HG03432 (cell line): Measurements from ENCODE around the gene GBF1.

ENCODE experiments used
- ATAC-seq: cut with Tn5 transposase; IDR thresholded peaks from one replicate; pipeline ENCODE4 v1.9.1; 2021; ENCODE audit warnings: mild to moderate bottlenecking, moderate library complexity; ENCODE audit not compliant: unreplicated experiment

The GBF1 gene

DNA sequence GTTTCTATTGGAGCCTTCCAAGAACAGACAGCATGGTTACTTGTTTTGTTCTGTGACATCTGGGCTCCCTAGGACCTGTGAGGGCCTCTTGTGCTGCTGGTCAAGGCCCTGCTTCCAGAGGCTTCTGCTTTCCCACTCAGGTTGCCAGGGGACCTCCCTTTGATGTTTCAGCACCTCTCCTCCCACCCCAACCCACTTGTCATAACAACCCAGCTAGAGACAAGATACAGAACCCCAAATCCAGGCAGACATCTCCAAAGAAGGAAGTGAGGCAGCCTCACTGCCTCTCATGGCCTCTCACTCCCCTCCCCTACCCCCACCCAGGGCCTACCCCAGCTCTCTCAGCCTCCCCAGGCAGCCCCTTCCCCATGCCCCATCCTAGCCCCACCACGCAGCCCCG, 161.5 kb downstream of the GBF1 start:
- no peak for ATAC-seq

- ATAC-seq = no peak
Observed at GRCh38 chr10:102407425-102408130, 162.2 kb downstream of the GBF1 start.

DNA sequence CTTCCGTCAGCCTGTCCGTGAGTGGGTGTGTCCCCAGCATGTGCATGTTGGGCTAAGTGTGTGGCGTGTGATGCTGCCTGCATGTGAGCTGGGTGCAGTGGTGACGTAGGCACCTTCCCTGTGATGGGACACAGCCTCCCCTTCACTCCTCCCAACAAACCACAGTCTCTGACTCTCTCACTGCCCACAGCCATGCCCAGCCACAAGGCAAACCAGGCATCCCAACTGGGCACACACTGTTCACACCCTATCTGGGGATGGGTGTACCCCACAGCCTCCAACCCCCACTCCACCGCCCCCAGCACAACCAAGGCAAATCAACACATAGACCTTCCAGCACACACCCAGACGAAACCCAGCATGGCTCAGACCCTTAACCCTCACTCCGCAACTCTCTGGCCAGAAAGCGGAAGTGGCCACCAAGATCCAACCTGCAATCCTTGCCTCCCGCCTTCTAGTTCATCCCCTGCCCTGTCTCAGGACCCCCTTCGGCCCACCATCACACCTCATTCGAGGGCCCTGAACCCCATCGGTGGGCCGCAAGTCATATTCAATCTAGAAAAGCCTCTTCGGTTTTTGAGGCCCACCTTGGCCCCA, 162.9 kb downstream of the GBF1 start:
- no peak for ATAC-seq

DNA sequence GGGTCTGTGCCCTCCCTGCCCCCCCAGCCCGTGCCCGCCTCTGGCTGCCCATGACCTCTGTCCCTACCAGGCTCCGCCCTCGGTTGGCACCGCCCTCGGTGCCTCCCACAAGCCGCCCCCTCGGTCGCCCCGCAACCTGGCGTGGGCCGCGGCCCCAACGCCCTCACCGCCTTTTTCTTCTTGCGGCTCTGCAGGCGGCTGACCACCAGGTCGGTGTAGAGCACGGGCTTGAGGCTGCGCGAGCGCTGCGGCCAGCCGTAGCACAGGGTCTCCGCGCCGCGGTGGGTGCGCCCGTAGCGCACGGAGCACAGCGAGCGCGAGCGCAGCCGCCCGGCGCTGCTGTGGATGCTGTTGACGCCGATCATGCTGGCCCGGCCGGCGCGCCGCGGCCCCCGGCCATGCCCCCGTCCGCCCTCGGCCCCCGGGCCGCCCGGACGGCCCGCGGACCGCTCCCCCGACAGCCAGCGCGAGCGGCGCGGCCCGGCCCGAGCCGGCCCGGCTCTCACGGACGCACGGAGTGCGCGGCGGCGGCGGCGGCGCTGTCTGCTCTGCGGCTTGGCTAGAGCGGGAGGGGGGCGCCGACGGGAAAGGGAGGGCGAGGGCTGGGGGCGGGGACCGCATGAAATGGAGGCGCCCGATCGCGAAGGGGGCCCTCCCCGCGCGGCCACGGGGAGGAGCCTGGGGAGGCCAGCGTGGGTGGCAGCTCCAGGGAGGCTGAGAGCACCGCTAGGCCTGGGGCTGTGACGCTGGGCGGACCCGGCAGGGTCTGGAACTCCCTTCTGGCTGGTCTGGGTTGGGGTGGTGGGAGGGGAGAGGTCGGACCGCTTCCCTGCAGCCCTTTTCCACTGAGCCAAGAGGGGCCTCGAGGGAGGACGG, 163.6 kb downstream of the GBF1 start:
- peak; percentile 44 for ATAC-seq

DNA sequence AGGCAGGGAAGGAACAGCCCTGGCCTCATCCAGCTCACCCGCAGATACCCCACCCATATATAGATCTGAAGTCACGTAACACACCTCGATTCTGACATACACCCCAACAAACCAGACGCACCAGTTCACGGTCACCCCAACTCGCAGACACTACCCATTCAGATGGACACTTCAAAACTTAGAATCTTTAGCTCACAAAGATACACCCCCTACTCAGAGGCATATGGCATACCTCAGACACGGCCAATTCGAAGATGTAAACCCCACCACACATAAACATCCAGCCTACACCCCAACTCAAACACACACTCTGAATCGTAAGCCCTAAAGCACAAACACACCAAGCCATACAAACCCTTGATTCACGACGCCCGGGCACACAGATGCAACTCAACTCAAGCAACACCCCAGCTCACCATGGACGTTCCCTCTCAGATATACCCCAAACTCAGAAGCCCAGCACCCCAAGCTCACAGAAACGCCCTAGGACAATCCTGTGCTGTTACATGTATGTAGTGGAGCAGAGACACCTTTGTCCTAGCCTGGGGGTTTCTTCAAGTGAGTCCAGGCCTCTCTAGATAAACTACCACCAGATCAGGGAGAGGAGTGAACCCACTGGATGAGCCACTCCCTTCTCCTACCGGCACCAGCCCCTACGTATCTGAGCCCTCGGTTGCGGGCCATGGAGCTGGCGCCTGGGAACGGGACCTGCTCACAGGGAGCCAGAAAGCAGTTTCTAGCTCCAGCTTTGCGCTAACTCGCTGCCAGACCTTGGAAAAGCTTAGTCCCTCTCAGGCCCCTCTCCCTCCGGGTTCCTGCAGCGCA, 164.5 kb downstream of the GBF1 start:
- ATAC-seq = no peak

- ATAC-seq = no peak
Observed at GRCh38 chr10:102410429-102411073, 165.2 kb downstream of the GBF1 start.

- no peak for ATAC-seq
Observed at GRCh38 chr10:102411341-102412255, 166.3 kb downstream of the GBF1 start.

GRCh38 chr10:102412293-102412692, 167.0 kb downstream of the GBF1 start:
- no peak for ATAC-seq

DNA sequence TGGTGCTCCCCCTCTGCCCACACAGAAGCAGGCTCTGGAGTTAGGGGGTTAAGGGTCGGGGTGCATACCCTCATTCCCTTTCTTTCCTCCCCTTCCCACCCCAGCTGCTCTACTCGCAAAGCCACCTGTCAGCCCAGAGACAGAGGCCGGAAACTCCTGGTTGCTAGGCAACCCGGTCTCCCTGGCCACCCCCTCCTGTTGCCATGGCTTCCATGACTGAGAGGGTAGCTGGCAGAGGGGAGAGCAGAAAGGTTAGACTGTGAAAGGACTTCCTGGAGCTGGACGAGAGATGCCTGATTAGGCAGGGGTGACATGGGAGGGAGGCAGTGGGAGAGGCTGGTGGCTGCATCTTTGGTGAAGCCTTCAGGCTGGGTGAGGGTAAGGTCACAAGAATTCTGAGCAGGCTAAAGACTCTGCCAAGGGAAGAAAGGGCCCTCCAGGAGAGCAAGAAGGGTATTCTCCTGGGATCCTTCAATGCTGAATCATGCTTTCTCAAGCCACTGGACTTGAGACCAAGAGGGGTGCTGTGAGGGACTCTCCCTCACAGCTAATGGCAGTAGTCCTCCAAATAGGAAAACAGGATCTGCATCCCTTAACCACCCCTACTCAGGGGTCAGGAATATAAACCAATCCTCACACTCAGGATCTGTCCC, 167.8 kb downstream of the GBF1 start:
- ATAC-seq = no peak

DNA sequence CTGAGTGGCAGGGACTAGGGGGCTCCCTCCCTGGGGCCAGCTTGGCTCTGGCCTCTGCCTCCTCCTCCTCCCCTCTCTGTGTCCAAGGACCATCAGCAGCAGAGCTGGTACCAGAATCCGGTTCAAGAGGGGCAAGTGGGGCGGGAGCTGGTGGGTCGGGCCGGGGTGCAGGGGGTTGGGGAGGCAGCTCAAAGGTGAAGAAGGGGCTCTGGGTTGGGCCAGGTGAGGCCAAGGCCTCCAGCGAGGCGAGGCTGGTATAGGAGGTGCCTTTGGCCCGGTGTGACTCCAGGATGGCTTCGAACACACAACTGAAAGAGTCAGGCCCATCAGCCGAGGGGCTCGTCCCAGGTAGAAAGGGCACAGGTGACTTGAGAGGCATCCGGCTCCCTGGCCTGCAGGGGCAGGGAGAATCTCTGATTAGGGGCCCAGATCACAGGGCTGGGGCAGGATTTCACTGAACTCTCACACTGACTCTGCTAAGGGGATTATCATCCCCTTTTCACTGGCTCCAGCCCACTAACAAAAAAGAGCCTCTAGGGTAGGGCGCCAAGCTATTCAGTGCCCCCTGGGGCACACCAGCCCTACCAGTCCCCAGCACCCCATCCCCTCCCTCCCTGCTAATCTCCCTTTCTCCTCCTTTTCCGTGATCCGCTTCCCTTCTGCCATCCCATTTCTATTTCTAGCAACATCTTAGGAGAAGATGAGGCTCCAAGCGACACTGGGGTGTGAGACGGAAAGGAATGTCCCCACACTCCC, 168.7 kb downstream of the GBF1 start:
- ATAC-seq = no peak

- no peak for ATAC-seq
Observed at GRCh38 chr10:102414749-102415148, 169.4 kb downstream of the GBF1 start.

DNA sequence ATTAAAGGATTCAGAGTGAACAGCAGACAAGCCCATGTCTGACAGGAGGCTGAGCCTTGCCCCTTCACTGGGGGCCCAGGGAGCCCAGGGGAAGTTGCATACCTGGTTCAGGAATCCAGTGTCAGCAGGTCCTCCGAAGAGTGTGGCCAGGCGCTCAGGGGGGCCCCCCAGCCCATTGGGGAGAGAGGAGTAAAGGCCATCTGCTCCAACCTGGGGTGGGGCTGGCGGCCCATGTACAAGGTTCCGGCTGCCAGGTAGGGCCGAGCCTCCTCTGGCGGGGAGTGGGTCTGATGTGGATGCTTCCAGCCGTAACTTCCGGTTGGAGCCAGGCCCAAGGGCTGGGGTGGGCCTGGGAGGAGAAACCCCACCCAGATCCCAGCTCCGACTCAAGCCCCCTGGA, 171.0 kb downstream of the GBF1 start:
- ATAC-seq = no peak

DNA sequence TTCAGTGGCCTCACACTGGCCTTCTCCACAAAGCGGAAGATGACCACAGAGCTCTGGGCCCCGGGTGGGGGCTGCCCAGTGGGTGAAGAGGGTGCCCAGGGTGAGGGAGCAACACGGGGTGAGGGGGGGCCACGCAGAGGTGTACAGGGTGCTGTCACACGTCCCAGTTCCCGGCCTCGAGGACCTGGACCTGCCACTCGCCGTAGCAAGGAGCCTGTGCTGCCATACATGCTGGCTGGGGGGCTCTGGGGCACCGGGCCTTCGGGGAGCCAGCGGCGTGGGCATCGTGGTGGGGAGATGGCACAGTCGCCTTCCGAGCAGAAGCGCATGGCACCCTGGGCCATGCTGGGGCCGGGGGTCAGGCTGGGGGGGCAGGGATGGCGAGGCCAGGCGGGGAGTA, 171.4 kb downstream of the GBF1 start:
- no peak for ATAC-seq

GRCh38 chr10:102418622-102419268, 173.4 kb downstream of the GBF1 start, which contains the start of gene PSD:
TSS of gene PSD (minus strand) at chr10:102418785. CDS start at chr10:102417038, 1,747 bp downstream.
- no peak for ATAC-seq

DNA sequence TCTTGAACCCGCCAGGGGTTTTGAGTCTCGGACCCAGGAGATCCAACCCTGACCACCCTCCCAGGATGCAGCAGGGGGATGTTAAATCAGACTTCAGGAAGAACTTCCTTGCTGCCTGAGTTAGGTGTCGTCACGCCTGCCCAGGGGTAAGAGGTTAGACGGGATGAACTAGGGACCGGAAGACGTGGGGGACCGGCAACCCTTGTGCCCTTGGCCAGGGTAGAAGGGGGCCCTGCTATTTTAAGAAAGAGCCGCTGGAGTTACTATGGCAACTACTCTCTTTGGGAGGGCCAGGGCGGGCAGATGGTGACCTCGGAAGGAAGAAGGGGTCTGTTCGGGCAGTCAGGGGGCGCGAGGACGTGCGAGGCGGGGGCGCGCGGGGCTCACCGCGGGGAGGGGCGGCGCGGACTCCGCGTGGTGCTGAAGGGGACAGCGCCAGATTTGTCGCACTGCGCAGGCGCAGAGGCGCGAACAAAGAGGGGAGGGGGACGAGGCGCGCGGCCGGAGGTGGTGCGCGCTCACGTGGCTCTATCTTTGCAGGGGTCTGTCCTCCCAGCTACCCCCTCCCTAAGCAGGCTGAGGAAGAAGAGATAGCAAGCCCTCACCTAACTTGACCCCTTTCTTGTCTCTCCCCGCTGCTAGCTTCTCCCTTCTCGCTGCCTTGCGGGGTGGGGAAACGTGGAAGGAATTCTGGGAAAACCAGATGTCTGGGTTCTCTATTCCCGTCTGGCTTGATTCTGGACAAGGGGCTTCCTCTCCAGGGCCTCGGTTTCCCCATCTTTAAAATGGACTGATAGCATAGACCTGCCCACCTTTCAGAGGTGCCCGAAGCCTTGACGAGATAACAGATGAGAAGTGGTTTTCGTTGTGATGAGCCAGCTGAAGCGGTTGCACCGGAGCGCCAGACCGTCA, 174.2 kb downstream of the GBF1 start:
- no peak for ATAC-seq

- ATAC-seq = no peak
Observed at GRCh38 chr10:102420181-102420713, 174.9 kb downstream of the GBF1 start.
